Ishikawa (cell line): ENCODE measurements around the gene DPT.

Experiments
- CEBPB ChIP-seq: IDR thresholded peaks from 2 replicates; pipeline ENCODE4 v1.6.1; 2012
- CREB1 ChIP-seq: IDR thresholded peaks from 2 replicates; pipeline ENCODE4 v1.6.1; 2012; ENCODE audit warnings: low read depth
- EGR1 ChIP-seq: IDR thresholded peaks from 2 replicates; pipeline ENCODE4 v1.6.1; 2012
- EP300 ChIP-seq: IDR thresholded peaks from 2 replicates; pipeline ENCODE4 v1.6.1; 2012; ENCODE audit warnings: borderline replicate concordance
- FOXM1 ChIP-seq: IDR thresholded peaks from 2 replicates; pipeline ENCODE4 v1.6.1; 2012; ENCODE audit warnings: low read depth, borderline replicate concordance
- MAX ChIP-seq: IDR thresholded peaks from 2 replicates; pipeline ENCODE4 v1.6.1; 2012
- NFIC ChIP-seq: IDR thresholded peaks from 2 replicates; pipeline ENCODE4 v1.6.1; 2012
- RAD21 ChIP-seq: IDR thresholded peaks from 2 replicates; pipeline ENCODE4 v1.6.1; 2012; ENCODE audit warnings: low read depth
- REST ChIP-seq: IDR thresholded peaks from 2 replicates; pipeline ENCODE4 v1.6.1; 2012; ENCODE audit warnings: low read depth, mild to moderate bottlenecking
- TAF1 ChIP-seq: IDR thresholded peaks from 2 replicates; pipeline ENCODE4 v1.6.1; 2012; ENCODE audit warnings: low read depth, mild to moderate bottlenecking
- TCF12 ChIP-seq: IDR thresholded peaks from 2 replicates; pipeline ENCODE4 v1.6.1; 2012; ENCODE audit warnings: low read depth
- TEAD4 ChIP-seq: IDR thresholded peaks from 2 replicates; pipeline ENCODE4 v1.6.1; 2012
- USF1 ChIP-seq: IDR thresholded peaks from 2 replicates; pipeline ENCODE4 v1.6.1; 2012
- YY1 ChIP-seq: IDR thresholded peaks from 2 replicates; pipeline ENCODE4 v1.6.1; 2012; ENCODE audit warnings: low read depth
- ZBTB7A ChIP-seq: IDR thresholded peaks from 2 replicates; pipeline ENCODE4 v1.6.1; 2012; ENCODE audit warnings: low read depth

DPT gene

DNA sequence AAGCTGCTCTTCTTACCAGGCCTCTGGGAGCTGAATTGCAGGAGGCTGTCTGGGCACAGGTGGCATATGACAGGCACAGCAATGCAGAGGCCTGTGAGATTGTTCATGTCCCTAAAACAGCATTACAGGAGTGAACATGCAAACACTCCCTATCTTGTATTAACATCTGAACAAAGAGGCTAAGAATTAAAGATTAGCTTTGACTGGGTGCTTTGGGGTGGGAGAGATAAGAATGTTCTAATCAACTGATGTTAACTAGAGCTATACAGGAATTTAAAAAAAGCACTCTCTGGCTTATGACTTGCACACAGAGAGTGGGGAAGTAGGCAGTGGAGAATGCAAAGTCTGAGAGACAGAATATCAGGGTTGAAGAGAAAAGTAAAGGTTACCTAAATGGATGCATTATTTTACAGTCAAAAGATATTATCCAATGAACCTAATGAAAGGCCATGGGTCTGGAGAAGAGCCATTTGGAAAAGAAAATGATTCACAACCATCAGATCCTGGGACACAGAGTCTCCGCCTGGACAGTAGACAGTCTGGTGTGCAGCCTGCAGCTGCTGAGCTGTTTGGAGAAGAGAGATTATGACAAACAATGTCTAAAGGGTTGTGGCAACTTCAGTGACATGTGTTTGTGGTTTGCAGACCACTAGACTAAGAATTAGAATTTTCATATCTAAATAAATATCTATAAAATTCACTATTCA, 20.2 kb downstream of the DPT start:
- TF ChIP-seq RAD21, result no peak
- no peak for TF ChIP-seq EGR1
- no peak for TF ChIP-seq TEAD4
- TF ChIP-seq REST, result no peak
- TF ChIP-seq ZBTB7A, result no peak
- TF ChIP-seq TCF12, result no peak
- TF ChIP-seq FOXM1, result no peak
- TF ChIP-seq TAF1, result no peak
- TF ChIP-seq CREB1, result no peak
- TF ChIP-seq MAX, result no peak
- TF ChIP-seq NFIC, result no peak
- TF ChIP-seq YY1, result no peak

GRCh38 chr1:168706391-168706992, 22.5 kb downstream of the DPT start:
- TF ChIP-seq TEAD4, result no peak
- TF ChIP-seq CREB1, result no peak
- TF ChIP-seq EP300, result no peak
- TF ChIP-seq TAF1, result no peak
- no peak for TF ChIP-seq EGR1
- TF ChIP-seq ZBTB7A, result no peak
- TF ChIP-seq TCF12, result no peak
- TF ChIP-seq FOXM1, result no peak
- no peak for TF ChIP-seq NFIC
- TF ChIP-seq YY1, result no peak
- TF ChIP-seq USF1, result no peak
- no peak for TF ChIP-seq CEBPB
- TF ChIP-seq REST, result no peak
- no peak for TF ChIP-seq MAX

DNA sequence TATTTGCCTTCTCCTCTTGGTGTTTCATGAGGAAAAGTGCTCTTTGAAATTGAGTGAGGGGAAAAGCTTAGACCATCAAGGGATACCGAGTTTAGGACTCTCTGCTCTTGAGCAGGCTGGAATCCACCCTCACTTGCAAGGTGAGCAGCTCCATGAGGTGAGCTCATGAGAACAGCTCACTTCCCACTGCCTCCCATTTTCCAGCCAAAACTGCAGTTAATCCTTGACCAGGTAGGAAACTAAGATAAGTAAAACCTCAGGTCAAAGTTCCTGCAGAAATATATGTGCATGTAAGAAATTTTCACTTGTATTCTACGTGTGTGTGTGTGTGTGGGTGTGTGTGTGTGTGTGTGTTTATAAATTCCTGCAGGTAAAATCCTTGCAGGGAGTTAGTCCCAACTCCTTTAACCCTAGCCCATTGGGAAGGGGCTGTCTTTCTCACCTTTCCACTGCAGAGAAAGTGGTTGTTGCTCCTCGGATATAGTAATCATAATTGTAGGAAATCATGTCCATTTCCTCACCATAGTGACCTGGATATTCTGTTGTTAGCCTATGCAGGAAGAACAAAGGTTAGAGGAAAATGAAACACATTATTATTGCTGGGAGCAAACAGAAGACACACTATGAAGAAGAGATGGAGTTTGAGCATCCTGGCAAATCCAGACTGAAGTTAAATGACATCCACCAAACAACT, 28.3 kb downstream of the DPT start:
- TF ChIP-seq MAX, result no peak

GRCh38 chr1:168698453-168698852, 30.6 kb downstream of the DPT start:
- TF ChIP-seq ZBTB7A (no peak), TAF1 (no peak), CEBPB (no peak), YY1 (no peak), FOXM1 (no peak), NFIC (no peak)

- no peak for TF ChIP-seq TAF1
- TF ChIP-seq EGR1, result no peak
- TF ChIP-seq EP300, result no peak
- no peak for TF ChIP-seq RAD21
- TF ChIP-seq USF1, result no peak
- no peak for TF ChIP-seq ZBTB7A
- TF ChIP-seq TEAD4, result no peak
- TF ChIP-seq TCF12, result no peak
- TF ChIP-seq REST, result no peak
- TF ChIP-seq CEBPB, result no peak
- TF ChIP-seq FOXM1, result no peak
- no peak for TF ChIP-seq MAX
- no peak for TF ChIP-seq NFIC
- TF ChIP-seq YY1, result no peak
- TF ChIP-seq CREB1, result no peak
These were observed 31.5 kb downstream of the DPT start for GRCh38 chr1:168697356-168698126.
